Stimulated activated CD4-positive, alpha-beta T cell treated with anti-CD3 and anti-CD28 coated beads, TNF-alpha, amount 100 ng/mL, for 24 hours (primary cell): ENCODE results near the gene CARS1.

ENCODE experiments used
- DNase-seq, 3 experiments: peaks; one replicate each; pipeline ENCODE4 v3.0.0-alpha.2; 2020; ENCODE audit warnings: low read depth in 3 of 3

CARS1 gene

DNA sequence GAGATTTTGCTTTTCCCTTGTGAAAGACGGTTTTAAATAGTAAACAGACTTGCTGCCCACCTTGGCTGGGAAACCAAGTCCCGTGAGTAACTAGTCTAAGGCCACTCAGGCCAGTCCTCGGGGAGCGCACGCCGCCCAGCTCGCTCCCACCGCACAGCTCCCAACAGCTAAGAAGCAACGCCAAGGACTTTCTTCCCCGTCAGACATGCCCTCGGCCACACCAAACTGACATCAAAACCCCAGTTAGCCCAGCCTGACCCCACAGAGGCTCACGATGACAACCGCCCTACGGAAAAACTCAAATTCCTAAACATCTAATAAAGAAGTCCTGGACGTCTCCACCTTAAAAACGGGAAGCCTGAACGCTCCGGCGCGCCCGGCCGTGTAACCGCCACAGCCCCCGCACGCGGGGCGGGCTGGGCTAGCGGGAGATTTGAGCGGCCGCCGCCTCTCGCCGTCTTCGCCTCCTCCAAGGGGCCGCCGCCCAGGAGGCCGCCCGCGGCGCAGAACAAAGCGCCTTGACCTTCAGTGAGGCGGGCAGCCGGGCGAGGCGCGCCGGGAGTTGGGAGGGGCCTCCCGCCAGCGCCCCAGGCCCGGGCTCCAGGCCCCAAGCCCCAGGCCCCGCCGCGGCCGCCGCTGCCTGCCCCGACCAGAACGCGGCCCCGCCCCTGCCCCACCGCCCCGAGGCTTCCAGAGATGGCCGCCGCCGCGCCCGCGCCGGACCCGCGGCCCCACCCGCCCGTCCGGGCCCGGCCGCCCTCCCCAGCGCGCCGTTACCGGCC lies 65.6 kb downstream of the CARS1 start:
- DNase-seq = no peak

DNA sequence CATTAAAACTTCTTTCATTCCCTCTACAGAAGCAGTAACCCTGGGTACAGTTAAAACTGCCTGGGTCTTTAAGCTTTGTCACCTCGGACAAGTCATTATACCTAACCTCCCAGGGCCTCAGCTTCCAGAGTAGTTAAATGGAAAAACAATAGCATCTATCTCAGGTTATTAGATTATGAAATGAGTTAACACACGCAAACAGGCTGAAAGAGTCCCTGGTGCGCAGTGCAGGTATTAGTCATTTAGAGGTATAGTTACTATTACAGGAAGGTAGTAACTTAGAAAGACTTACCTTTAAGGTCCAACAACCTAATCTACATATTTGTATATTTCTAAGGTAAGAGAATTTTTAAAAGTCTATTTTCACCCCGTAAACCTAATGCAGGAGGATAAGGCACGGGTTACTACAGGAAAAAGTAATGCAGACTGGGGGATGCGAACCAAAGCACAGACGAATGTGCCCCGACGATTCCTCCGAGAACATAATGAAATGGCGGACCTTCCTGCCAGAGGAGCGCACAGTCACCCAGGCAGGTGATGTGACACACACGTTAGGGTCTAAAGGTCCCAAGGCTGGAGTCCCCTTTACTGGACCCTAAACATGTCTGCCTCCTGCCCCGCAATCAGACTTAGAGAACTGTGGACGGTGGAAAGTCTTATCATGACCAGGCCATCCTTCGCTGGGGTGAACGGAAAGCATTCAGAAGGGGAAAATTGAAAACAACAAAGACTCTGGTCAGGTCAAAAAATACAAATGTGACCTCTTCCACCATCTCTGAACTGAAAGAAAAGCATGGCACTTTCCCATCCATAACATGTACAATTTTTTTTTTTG lies 66.4 kb downstream of the CARS1 start:
- peak in 1 of 3 experiments; percentile 37 for DNase-seq

GRCh38 chr11:2989551-2989950 lies 67.7 kb downstream of the CARS1 start:
- DNase-seq = no peak

- DNase-seq = no peak
Observed at GRCh38 chr11:2989006-2989405, 68.2 kb downstream of the CARS1 start.

GRCh38 chr11:2987881-2988861 lies 69.1 kb downstream of the CARS1 start:
- peak in 1 of 3 experiments; percentile 25 for DNase-seq

DNA sequence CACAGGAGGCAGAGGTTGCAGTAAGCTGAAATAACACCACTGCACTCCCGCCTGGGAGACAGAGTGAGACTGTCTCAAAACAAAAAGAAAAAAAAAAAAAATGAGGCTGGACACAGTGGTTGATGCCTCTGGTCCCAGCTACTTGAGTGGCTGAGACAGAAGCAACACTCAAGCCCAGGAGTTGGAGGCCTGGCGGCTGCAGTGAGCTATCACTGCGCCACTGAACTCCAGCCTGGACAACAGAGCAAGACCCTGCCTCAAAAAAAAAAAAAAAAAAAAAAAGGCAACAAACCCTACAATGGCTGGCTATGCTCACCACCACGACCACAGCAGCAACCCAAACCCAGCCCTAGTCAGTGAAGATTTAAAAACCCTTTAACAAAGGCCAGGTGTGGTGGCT lies 73.3 kb downstream of the CARS1 start:
- DNase-seq = no peak

- DNase-seq = no peak
Observed at GRCh38 chr11:2982214-2982613, 75.0 kb downstream of the CARS1 start.

DNA sequence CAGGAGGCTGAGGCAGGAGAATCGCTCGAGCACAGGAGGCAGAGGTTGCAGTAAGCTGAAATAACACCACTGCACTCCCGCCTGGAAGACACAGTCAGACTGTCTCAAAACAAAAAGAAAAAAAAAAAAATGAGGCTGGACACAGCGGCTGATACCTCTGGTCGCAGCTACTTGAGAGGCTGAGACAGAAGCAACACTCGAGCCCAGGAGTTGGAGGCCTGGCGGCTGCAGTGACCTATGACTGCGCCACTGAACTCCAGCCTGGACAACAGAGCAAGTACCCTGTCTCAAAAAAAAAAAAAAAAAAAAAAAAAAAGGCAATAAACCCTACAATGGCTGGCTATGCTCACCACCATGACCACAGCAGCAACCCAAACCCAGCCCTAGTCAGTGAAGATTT lies 76.1 kb downstream of the CARS1 start:
- DNase-seq = no peak

DNA sequence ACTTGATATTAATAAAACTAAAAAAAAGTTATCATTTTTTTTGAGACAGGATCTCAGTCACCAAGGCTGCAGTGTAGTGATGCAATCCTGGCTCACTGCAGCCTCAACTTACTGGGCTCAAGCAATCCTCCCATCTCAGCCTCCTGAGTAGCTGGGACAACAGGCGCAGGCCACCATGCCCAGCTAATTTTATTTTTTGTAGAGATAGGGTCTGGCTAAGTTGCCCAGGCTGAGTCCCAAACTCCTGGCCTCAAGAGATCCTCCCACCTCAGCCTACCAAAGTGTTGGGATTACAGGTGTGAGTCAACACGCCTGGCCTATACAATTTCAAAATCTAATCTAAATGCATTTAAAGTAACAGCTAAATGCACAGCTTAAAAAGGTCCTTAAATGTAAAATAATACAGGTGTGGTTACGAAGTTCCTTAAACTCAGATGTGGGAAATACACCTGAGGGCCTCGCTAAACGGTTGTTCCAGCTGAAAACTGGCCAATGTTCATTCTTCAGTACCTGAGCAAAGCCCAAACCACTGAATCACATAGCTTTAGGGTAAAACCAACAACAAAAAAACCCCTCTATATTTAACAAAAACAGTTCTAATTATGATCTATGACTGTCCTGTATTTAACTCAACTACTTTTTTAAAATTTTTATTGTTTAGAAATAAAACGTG lies 76.9 kb downstream of the CARS1 start:
- no peak for DNase-seq

GRCh38 chr11:2977113-2977512 lies 80.1 kb downstream of the CARS1 start:
- no peak for DNase-seq

GRCh38 chr11:2976294-2977063 lies 80.7 kb downstream of the CARS1 start:
- no peak for DNase-seq

- DNase-seq = peak in 1 of 3 experiments; percentile 13
Observed at GRCh38 chr11:2975594-2975993, 81.6 kb downstream of the CARS1 start.

- no peak for DNase-seq
Observed at GRCh38 chr11:2974272-2974671, 83.0 kb downstream of the CARS1 start.

DNA sequence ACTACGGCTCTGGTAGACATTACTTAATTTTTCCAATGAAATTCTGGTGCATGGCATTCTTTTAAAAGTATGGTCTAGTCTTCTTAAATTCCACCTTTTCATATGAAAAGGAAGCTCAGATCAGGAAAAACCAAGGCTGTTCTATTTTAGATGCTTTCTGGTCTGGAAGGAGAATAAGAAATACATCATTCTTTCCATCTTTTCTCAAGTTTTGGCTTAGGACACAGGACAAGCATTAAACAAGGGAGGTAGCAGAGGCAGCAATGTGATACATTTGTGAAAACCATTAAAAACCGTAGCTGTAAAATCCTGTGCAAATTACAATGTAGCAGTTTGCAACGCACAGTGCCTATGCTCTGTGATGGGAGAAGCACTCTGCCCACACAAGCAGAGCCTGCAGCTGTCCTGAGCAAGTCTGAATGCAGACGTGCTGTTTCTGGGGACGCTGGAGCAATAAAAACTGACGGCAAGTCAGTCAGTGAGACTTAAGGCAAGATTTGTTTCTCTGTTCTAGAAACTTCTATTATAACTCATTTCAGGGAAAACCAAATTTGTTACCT lies 88.8 kb downstream of the CARS1 start:
- DNase-seq = no peak

DNA sequence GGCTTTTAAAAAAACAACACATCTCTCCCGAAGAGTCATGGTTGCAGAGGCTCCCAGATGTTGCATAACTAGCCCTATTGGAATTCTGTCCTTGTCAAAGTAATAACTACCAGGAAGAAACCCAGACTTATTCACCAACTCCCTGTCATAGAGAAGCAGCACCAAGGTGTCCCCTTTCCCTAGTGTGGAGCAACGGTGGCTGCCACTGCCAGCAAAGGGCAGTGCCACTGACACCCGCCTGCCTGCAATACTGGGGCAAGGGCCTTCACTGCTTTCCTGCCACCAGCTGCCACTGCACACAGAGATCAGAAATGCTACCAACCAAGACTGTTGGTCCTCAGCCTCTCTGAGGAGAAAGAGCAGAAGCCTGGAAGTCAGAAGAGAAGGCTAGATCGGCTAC lies 92.4 kb downstream of the CARS1 start:
- DNase-seq = no peak

- DNase-seq = no peak
Observed at GRCh38 chr11:2963761-2964160, 93.5 kb downstream of the CARS1 start.

DNA sequence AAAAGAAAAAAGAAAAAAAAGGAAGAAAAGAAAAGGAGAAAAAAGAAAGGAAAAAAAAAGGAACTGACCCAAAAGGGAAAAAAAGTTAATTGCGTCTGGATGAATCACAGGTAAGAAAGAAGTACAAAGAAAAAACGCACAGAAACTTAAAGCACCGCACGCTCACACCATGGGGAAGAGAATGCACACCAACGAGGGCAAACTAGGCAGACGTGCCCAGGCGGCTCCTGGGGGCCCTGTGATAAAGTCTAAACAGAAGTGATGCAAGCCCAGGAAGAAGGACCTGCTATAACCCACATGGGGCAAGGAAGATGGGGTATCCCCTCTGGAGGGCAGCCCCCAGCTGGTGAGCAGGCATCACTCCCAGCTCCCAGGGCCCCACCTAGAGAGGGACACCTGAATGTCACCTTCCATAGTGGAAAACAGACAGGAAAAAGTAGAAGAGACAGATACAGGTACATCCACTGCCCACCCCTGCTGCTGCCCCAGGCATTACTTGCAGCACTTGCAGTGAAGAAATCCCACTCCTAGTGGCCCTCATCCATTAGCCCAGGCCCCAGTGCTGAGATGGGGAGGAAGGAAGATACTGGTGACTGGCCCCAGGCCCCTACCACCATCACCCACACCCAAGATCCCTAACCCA lies 94.0 kb downstream of the CARS1 start:
- no peak for DNase-seq

DNA sequence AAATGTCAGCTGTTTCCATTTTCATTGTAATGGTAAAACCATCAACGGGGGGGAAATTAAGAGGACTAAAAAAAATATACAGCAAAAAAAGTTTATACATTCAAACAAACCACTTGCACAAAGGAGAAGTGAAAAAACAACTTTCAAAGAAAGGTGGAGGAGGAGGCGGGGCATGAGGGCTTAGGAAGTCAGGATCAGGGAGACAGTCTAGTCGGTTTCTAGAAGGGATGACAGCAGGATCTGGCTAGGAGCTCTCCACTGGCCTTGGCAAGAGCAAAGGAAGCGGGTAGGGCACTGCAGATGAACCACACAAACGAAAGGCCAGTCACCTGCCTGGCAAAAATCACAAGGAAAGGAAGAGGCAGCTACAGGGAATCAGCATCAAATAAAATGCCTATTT lies 96.1 kb downstream of the CARS1 start:
- no peak for DNase-seq

DNA sequence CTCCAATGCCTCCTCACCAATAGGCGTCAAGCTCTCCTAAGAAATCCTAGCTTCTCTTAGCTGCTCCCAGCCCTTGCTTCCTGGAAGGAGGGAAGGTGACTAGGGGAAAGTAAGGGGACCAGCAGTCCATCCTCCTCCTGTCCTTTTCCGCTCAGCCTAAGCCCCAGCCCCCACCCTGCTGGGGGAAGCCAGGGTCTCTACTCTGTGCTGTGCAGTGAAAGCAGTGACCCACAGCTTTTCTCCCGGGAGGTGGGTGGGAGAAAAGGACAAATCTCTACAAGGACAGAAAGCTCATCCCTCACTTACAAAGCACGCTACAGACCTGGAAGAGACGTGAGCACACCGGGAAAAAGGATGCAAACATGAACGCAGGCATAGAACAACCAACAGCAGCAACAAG lies 97.1 kb downstream of the CARS1 start:
- DNase-seq = no peak

GRCh38 chr11:2958251-2958650 lies 99.0 kb downstream of the CARS1 start:
- DNase-seq = no peak
